HG03039 (cell line): ENCODE data around the gene CLSTN2.

Experiments
- ATAC-seq: cut with Tn5 transposase; IDR thresholded peaks from one replicate; pipeline ENCODE4 v1.9.1; 2021; ENCODE audit warnings: mild to moderate bottlenecking, moderate library complexity; ENCODE audit not compliant: unreplicated experiment

CLSTN2 gene

GRCh38 chr3:140332131-140332530 lies 397.1 kb downstream of the CLSTN2 start:
- no peak for ATAC-seq

GRCh38 chr3:140334132-140334929 lies 399.3 kb downstream of the CLSTN2 start:
- ATAC-seq = no peak

GRCh38 chr3:140336465-140336864 lies 401.5 kb downstream of the CLSTN2 start:
- no peak for ATAC-seq

- ATAC-seq = no peak
Measured at GRCh38 chr3:140338916-140339315, 403.9 kb downstream of the CLSTN2 start.

GRCh38 chr3:140341203-140341602 lies 406.2 kb downstream of the CLSTN2 start:
- no peak for ATAC-seq

GRCh38 chr3:140341817-140342403 lies 406.9 kb downstream of the CLSTN2 start:
- no peak for ATAC-seq

- no peak for ATAC-seq
Measured at GRCh38 chr3:140342668-140343067, 407.7 kb downstream of the CLSTN2 start.

GRCh38 chr3:140343211-140344081 lies 408.5 kb downstream of the CLSTN2 start:
- ATAC-seq = no peak

GRCh38 chr3:140344082-140344454 lies 409.1 kb downstream of the CLSTN2 start:
- no peak for ATAC-seq

GRCh38 chr3:140344601-140345205 lies 409.7 kb downstream of the CLSTN2 start:
- ATAC-seq = no peak

- no peak for ATAC-seq
Measured at GRCh38 chr3:140347151-140347550, 412.2 kb downstream of the CLSTN2 start.

- ATAC-seq = no peak
Measured at GRCh38 chr3:140349938-140350337, 415.0 kb downstream of the CLSTN2 start.

- ATAC-seq = no peak
Measured at GRCh38 chr3:140351466-140351865, 416.5 kb downstream of the CLSTN2 start.

GRCh38 chr3:140355481-140355880 lies 420.5 kb downstream of the CLSTN2 start:
- no peak for ATAC-seq

- ATAC-seq = no peak
Measured at GRCh38 chr3:140358686-140359085, 423.7 kb downstream of the CLSTN2 start.

- no peak for ATAC-seq
Measured at GRCh38 chr3:140359233-140359995, 424.4 kb downstream of the CLSTN2 start.

GRCh38 chr3:140360332-140360731 lies 425.3 kb downstream of the CLSTN2 start:
- no peak for ATAC-seq

GRCh38 chr3:140363801-140364200 lies 428.8 kb downstream of the CLSTN2 start:
- no peak for ATAC-seq

GRCh38 chr3:140365872-140366697 lies 431.1 kb downstream of the CLSTN2 start:
- no peak for ATAC-seq
